BE2C (cell line): ENCODE measurements around the gene HDHD3.
A peak's percentile ranks its signal among the peaks of the same experiment; 100 is the strongest.
"Not testable (repeated sequence)": the region's sequence is repeated elsewhere in the genome, so short reads cannot be mapped to it uniquely, and the experiment has no call there.

Experiments
- DNase-seq: peaks from one replicate; pipeline ENCODE4 v3.0.0-alpha.2; 2020
- H3K27me3 ChIP-seq: fragments of 250-450 bp; sonication (Bioruptor Pico); 2 replicates; pipeline ENCODE4 v1.5.1; 2020; ENCODE audit warnings: mild to moderate bottlenecking
- H3K36me3 ChIP-seq: fragments of 250-450 bp; sonication (Bioruptor Pico); 2 replicates; pipeline ENCODE4 v1.5.1; 2020; ENCODE audit warnings: mild to moderate bottlenecking
- H3K4me1 ChIP-seq: fragments of 250-450 bp; sonication (Bioruptor Pico); 2 replicates; pipeline ENCODE4 v1.5.1; 2020
- H3K4me3 ChIP-seq: 2 replicates; pipeline ENCODE4 v1.5.1; 2011; ENCODE audit warnings: low read depth, low read length
- H3K9me3 ChIP-seq: fragments of 250-450 bp; sonication (Bioruptor Pico); 2 replicates; pipeline ENCODE4 v1.5.1; 2020
- TF ChIP-seq, protein P1 (sequence below): IDR thresholded peaks from 2 replicates; pipeline ENCODE4 v1.5.1; 2012; ENCODE audit warnings: mild to moderate bottlenecking, low read depth, low read length

The HDHD3 gene

DNA sequence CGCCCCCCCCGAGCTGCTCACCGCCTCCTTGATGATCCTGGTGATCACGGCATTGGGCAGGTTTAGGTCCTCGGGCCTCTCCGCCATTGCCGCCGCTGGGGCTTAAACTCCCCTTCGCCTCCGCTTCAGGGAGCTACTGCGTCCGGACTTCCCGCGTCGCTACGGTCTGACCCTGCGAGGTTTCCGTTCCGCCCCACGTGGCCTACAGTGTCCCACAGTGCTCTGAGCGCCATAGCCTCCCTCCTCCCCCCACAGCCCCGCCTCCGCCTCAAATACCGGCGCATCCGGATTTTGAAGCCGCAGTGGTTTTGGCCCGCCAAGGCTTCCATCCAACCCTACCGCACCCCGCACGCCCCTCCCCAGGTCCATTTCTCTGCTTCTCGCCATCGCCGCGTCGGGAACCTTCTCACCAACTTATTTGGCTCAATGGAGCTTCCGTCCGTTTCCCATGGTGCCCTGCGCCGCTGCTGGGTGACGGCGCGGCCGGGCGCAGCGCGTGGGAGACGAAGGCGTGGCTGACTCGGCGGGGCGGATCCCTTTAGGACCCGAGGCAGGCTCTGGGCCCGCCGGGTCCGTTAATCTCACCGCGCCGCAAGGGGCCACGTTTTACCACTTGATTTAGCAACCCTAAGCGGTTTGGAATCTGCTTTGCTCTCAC, 33.5 kb upstream of the HDHD3 start, which contains the start of the genes C9orf43 and POLE3:
TSS of gene C9orf43 (plus strand) at position 541 of the 658 bp plus-strand sequence. CDS start 2,747 bp downstream, outside the sequence.
TSS of gene POLE3 (minus strand) at position 469 of the 658 bp plus-strand sequence. CDS start at position 87, 382 bp downstream.
- TF ChIP-seq, protein P1, sequence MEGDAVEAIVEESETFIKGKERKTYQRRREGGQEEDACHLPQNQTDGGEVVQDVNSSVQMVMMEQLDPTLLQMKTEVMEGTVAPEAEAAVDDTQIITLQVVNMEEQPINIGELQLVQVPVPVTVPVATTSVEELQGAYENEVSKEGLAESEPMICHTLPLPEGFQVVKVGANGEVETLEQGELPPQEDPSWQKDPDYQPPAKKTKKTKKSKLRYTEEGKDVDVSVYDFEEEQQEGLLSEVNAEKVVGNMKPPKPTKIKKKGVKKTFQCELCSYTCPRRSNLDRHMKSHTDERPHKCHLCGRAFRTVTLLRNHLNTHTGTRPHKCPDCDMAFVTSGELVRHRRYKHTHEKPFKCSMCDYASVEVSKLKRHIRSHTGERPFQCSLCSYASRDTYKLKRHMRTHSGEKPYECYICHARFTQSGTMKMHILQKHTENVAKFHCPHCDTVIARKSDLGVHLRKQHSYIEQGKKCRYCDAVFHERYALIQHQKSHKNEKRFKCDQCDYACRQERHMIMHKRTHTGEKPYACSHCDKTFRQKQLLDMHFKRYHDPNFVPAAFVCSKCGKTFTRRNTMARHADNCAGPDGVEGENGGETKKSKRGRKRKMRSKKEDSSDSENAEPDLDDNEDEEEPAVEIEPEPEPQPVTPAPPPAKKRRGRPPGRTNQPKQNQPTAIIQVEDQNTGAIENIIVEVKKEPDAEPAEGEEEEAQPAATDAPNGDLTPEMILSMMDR: no peak
- peaks cover 28% of the 10 kb centered on the region for H3K36me3 ChIP-seq
- H3K4me3 ChIP-seq: peak within 1 kb of the TSS; percentile 98
- DNase-seq: peak; percentile 96
- H3K9me3 ChIP-seq: no peaks in the 10 kb centered on the region
- no peaks in the 10 kb centered on the region for H3K4me1 ChIP-seq
- H3K27me3 ChIP-seq: no peaks in the 10 kb centered on the region

DNA sequence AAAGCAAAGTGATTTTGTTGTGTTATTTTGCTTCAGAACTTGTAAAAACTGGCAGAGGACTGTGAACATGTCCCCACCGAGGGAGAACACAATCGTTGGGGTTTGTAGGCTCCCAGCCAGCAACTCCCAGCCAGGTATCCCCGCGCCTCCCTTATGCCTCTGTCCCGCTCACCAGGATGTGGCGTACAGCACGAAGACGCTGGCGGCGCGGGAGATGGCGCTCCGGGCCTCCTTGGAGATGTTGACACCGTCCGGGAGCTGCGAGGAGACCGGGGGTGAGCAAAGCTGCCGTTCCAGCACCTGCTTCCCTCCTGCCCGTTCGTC, 33.1 kb upstream of the HDHD3 start:
- DNase-seq: no peak
- H3K4me3 ChIP-seq: peak overlapping the region; percentile 98
- peaks cover 28% of the 10 kb centered on the region for H3K36me3 ChIP-seq
- no peaks in the 10 kb centered on the region for H3K9me3 ChIP-seq
- TF ChIP-seq, protein P1: no peak
- no peaks in the 10 kb centered on the region for H3K27me3 ChIP-seq
- H3K4me1 ChIP-seq: no peaks in the 10 kb centered on the region

DNA sequence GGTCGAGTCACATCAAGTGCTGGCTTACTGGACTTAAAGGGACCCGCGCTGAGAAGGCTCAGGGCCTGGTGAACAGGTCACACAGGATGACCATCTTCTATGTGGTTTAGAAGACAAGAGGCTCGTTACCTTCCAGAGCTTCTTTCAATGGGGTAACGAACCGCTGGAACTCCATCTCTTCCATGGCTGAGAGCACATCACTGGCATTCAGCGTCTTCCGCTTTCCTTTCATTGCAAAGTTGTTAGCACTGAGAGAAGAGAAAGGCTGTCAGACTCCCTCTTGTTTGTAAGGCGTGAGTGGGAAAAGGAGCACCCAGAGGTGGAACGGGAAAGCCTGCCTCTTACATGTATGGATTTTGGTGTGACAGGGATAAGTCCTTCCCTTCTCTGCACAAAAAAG, 32.7 kb upstream of the HDHD3 start:
- TF ChIP-seq, protein P1: no peak
- H3K27me3 ChIP-seq: no peaks in the 10 kb centered on the region
- H3K4me3 ChIP-seq: peak overlapping the region; percentile 98
- H3K9me3 ChIP-seq: no peaks in the 10 kb centered on the region
- peaks cover 28% of the 10 kb centered on the region for H3K36me3 ChIP-seq
- no peaks in the 10 kb centered on the region for H3K4me1 ChIP-seq
- DNase-seq: no peak

DNA sequence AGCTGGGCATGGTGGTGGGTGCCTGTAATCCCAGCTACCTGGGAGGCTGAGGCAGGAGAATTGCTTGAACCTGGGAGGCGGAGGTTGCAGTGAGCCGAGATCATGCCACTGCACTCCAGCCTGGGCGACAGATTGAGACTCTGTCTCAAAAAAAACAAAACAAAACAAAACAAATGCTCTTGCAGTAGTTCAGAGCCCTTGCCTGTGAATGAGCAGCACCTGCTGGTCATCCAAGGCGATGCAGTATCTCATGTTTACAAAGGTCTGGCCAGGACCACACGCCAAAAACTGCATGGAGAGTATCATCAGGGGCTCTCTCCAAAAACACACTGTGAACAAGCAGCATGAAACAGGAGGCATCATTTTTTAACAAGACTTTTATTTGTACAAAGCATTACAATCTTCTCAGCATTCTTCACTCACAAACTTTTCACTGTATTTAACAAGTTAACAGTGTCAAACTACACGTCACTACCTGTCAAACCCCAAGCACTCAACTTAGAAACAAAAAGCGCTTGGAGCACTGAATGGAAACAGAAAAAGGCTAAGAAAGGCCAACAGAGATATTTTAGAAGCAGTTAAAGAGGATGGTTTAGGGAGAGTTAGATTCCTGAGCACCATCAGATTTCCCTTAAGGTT, 30.2 kb upstream of the HDHD3 start:
- H3K4me3 ChIP-seq, H3K27me3 ChIP-seq, H3K9me3 ChIP-seq, H3K4me1 ChIP-seq: not testable (repeated sequence)
- TF ChIP-seq, protein P1: peak; percentile 83
- H3K36me3 ChIP-seq: peaks cover 28% of the 10 kb centered on the region
- peak; percentile 73 for DNase-seq

DNA sequence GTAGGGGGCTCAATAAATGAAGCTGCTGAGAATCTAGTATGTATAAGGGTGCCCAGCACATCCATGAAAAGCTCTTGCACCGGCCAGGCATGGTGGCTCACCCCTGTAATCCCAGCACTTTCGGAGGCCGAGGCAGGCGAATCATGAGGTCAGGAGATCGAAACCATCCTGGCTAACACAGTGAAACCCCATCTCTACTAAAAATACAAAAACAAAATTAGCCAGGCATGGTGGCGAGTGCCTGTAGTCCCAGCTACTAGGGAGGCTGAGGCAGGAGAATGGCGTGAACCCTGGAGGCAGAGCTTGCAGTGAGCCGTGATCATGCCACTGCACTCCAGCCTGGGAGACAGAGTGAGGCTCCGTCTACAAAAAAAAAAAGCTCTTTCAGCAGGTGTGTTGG, 29.6 kb upstream of the HDHD3 start:
- not testable (repeated sequence) for H3K27me3 ChIP-seq, H3K4me3 ChIP-seq, DNase-seq, H3K9me3 ChIP-seq, H3K4me1 ChIP-seq
- H3K36me3 ChIP-seq: peaks cover 28% of the 10 kb centered on the region

DNA sequence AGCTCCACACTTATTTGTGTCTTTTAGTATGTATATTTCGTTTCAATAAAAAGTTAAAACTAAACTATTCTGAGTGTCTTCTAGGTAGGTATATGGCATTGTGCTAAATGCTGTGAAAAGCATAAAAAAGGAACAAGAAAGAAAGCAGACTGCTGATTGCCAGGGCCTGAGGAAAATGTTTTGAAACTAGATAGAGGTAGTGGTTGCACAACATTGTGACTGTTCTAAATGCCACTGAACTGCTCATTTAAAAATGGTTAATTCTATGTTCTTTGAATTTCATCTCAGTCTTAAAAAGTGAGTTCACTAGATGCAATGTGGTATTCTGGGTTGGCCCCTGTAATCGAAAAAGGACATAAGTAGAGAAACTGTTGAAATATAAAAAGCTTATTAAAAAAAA, 26.9 kb upstream of the HDHD3 start:
- no peaks in the 10 kb centered on the region for H3K27me3 ChIP-seq
- no peaks in the 10 kb centered on the region for H3K9me3 ChIP-seq
- no peak for DNase-seq
- TF ChIP-seq, protein P1: no peak
- H3K4me3 ChIP-seq: no peak overlapping the region
- no peaks in the 10 kb centered on the region for H3K4me1 ChIP-seq
- H3K36me3 ChIP-seq: peaks cover 23% of the 10 kb centered on the region
